H1 (cell line): ENCODE results near the gene COL27A1. TPM values are rescaled to one million over a fixed set of nuclear protein-coding genes. Genes with fewer than 3 reads are reported as not detected.
A peak's percentile ranks its signal among the peaks of the same experiment; 100 is the strongest.

Source experiments
- CTCF ChIA-PET: fragments of 300-600 bp; sonication (Branson Sonifier 250); formaldehyde crosslinking; loops from one replicate; lab custom pipeline; 2021; ENCODE audit not compliant: partially characterized antibody; lab: Charles Lee
- POLR2A ChIA-PET: fragments of 300-600 bp; sonication (Branson Sonifier 250); formaldehyde crosslinking; loops from one replicate; lab custom pipeline; 2021; ENCODE audit warnings: inconsistent platforms; ENCODE audit not compliant: partially characterized antibody; lab: Charles Lee
- DNase-seq, 2 experiments: peaks; one replicate each; pipeline versions ENCODE4 v3.0.0 to v3.0.0-alpha.2; 2010 to 2022; ENCODE audit warnings: low spot score in 2 of 2, low read depth in 1 of 2, mixed read lengths in 1 of 2
- FAIRE-seq: peaks from 2 replicates; lab custom pipeline; 2011; peaks lifted over from hg19 to GRCh38; lab: Jason Lieb, UNC
- H2AFZ ChIP-seq: 2 replicates; pipeline ENCODE4 v1.8.1; 2012; ENCODE audit warnings: low read length, inconsistent platforms
- H2AK5ac ChIP-seq: 2 replicates; pipeline ENCODE4 v1.6.1; 2013; ENCODE audit warnings: low read depth, low read length
- H2BK120ac ChIP-seq: replicated peaks from 2 replicates; pipeline ENCODE3; 2013; ENCODE audit warnings: low read depth, low read length, inconsistent platforms
- H2BK12ac ChIP-seq: 2 replicates; pipeline ENCODE4 v1.6.1; 2013; ENCODE audit warnings: low read depth, low read length
- H2BK15ac ChIP-seq: 2 replicates; pipeline ENCODE4 v1.6.1; 2013; ENCODE audit warnings: low read length
- H2BK20ac ChIP-seq: 2 replicates; pipeline ENCODE4 v1.6.1; 2013; ENCODE audit warnings: low read length
- H2BK5ac ChIP-seq: 2 replicates; pipeline ENCODE4 v1.6.1; 2013; ENCODE audit warnings: low read depth, low read length
- H3K14ac ChIP-seq: 2 replicates; pipeline ENCODE4 v1.6.1; 2013; ENCODE audit warnings: inconsistent platforms; ENCODE audit not compliant: insufficient read length
- H3K18ac ChIP-seq: 2 replicates; pipeline ENCODE4 v1.6.1; 2013; ENCODE audit warnings: low read length; ENCODE audit errors: extremely low read depth
- H3K23ac ChIP-seq: 2 replicates; pipeline ENCODE4 v1.6.1; 2013; ENCODE audit warnings: inconsistent platforms; ENCODE audit not compliant: insufficient read length
- H3K23me2 ChIP-seq: 2 replicates; pipeline ENCODE4 v1.6.1; 2013; ENCODE audit warnings: low read depth, low read length
- H3K27ac ChIP-seq: 2 replicates; pipeline ENCODE4 v1.6.1; 2011; ENCODE audit warnings: low read depth, low read length, inconsistent platforms
- H3K27me3 ChIP-seq, 4 experiments: replicated peaks in 1 of 4; 1 replicate in 1 of 4; 2 replicates in 3 of 4; pipeline versions ENCODE4 v1.6.1 to v1.8.1; 2011 to 2013; ENCODE audit warnings: low read length in 3 of 4, mild to moderate bottlenecking in 3 of 4, inconsistent platforms in 2 of 4, mixed read lengths in 2 of 4, moderate library complexity in 1 of 4; ENCODE audit not compliant: control insufficient read depth in 3 of 4, insufficient read depth in 3 of 4; ENCODE audit errors: extremely low read depth in 1 of 4
- H3K36me3 ChIP-seq, 4 experiments: 2 replicates each; pipeline versions ENCODE4 v1.6.1 to v1.8.1; 2011 to 2013; ENCODE audit warnings: mild to moderate bottlenecking in 4 of 4, low read length in 3 of 4, moderate library complexity in 2 of 4, control low read depth in 1 of 4, inconsistent platforms in 1 of 4; ENCODE audit not compliant: insufficient read depth in 4 of 4, control insufficient read depth in 2 of 4
- H3K4ac ChIP-seq: replicated peaks from 2 replicates; pipeline ENCODE3; 2013; ENCODE audit warnings: low read length, low read depth, mixed read lengths, inconsistent platforms; ENCODE audit not compliant: insufficient read length
- H3K4me1 ChIP-seq, 4 experiments: replicated peaks in 1 of 4; 1 replicate in 1 of 4; 2 replicates in 3 of 4; pipeline versions ENCODE4 v1.6.1 to v1.8.1; 2011 to 2013; ENCODE audit warnings: low read length in 3 of 4, inconsistent platforms in 2 of 4, mixed read lengths in 1 of 4; ENCODE audit not compliant: insufficient read depth in 4 of 4, control insufficient read depth in 3 of 4
- H3K4me2 ChIP-seq, 2 experiments: 2 replicates each; pipeline versions ENCODE4 v1.6.1 to v1.8.1; 2011 to 2013; ENCODE audit warnings: low read depth in 2 of 2, low read length in 2 of 2, control low read depth in 1 of 2, inconsistent platforms in 1 of 2, mild to moderate bottlenecking in 1 of 2; ENCODE audit not compliant: insufficient read depth in 1 of 2
- H3K4me3 ChIP-seq, 4 experiments: fragments of 200-600, 300-600 bp in 1 of 4; sonication (generic), shearing (Covaris generic), sonication (Bioruptor Twin) in 1 of 4; 2 replicates each; pipeline versions ENCODE4 v1.5.1 to v1.8.1; 2011 to 2016; ENCODE audit warnings: low read length in 4 of 4, low read depth in 3 of 4, control low read depth in 2 of 4, inconsistent platforms in 2 of 4, mild to moderate bottlenecking in 2 of 4, mixed read lengths in 1 of 4, moderate library complexity in 1 of 4; ENCODE audit not compliant: insufficient read depth in 2 of 4; ENCODE audit errors: extremely low read depth in 1 of 4
- H3K56ac ChIP-seq: replicated peaks from 2 replicates; pipeline ENCODE3; 2013; ENCODE audit warnings: low read depth, mild to moderate bottlenecking, mixed read lengths, low read length, inconsistent platforms; ENCODE audit not compliant: insufficient read length
- H3K79me1 ChIP-seq: 2 replicates; pipeline ENCODE4 v1.6.1; 2013; ENCODE audit warnings: low read depth, low read length, control low read depth
- H3K79me2 ChIP-seq, 2 experiments: 2 replicates each; pipeline versions ENCODE4 v1.6.1 to v1.8.1; 2012 to 2013; ENCODE audit warnings: low read length in 2 of 2, mild to moderate bottlenecking in 2 of 2, inconsistent platforms in 1 of 2; ENCODE audit not compliant: insufficient read depth in 2 of 2, control insufficient read depth in 1 of 2
- H3K9ac ChIP-seq, 4 experiments: replicated peaks in 1 of 4; 1 replicate in 1 of 4; 2 replicates in 3 of 4; pipeline versions ENCODE4 v1.6.1 to v1.8.1; 2011 to 2013; ENCODE audit warnings: low read depth in 3 of 4, low read length in 3 of 4, control low read depth in 2 of 4, mild to moderate bottlenecking in 2 of 4, moderate library complexity in 2 of 4, inconsistent platforms in 1 of 4; ENCODE audit errors: extremely low read depth in 1 of 4
- H3K9me3 ChIP-seq, 2 experiments: 2 replicates each; pipeline versions ENCODE4 v1.6.1 to v1.8.1; 2012 to 2013; ENCODE audit warnings: mild to moderate bottlenecking in 2 of 2, moderate library complexity in 2 of 2, control low read depth in 1 of 2, inconsistent platforms in 1 of 2, low read depth in 1 of 2, low read length in 1 of 2, mixed read lengths in 1 of 2; ENCODE audit not compliant: insufficient read depth in 2 of 2
- H4K20me1 ChIP-seq, 2 experiments: replicated peaks in 1 of 2; 2 replicates each; pipeline versions ENCODE3 to v1.8.1; 2011 to 2013; ENCODE audit warnings: inconsistent platforms in 2 of 2, low read length in 2 of 2, mild to moderate bottlenecking in 1 of 2; ENCODE audit not compliant: insufficient read depth in 2 of 2, control insufficient read depth in 1 of 2
- H4K5ac ChIP-seq: 2 replicates; pipeline ENCODE4 v1.6.1; 2013; ENCODE audit warnings: low read length, low read depth, mixed read lengths, inconsistent platforms; ENCODE audit not compliant: insufficient read length
- H4K8ac ChIP-seq: 2 replicates; pipeline ENCODE4 v1.8.0; 2013; ENCODE audit warnings: mild to moderate bottlenecking, moderate library complexity, low read length, inconsistent platforms; ENCODE audit not compliant: insufficient read depth; ENCODE audit errors: extremely low read depth
- H4K91ac ChIP-seq: replicated peaks from 2 replicates; pipeline ENCODE3; 2013; ENCODE audit warnings: low read length, mixed read lengths, inconsistent platforms; ENCODE audit not compliant: insufficient read length
- CBX5 ChIP-seq: fragments of 300-800, 300-1000 bp; sonication (generic); IDR thresholded peaks from 2 replicates; pipeline ENCODE4 v1.7.1; 2016; ENCODE audit warnings: antibody characterized with exemption, low read length, low read depth
- CBX8 ChIP-seq: fragments of 300-800, 300-1000 bp; sonication (generic); IDR thresholded peaks from 2 replicates; pipeline ENCODE4 v1.7.1; 2016; ENCODE audit warnings: low read depth, low read length, borderline replicate concordance
- CHD2 ChIP-seq: IDR thresholded peaks from 2 replicates; pipeline ENCODE4 v1.6.1; 2012; ENCODE audit warnings: low read length, improper control_type of control experiment
- GABPA ChIP-seq: IDR thresholded peaks from 2 replicates; pipeline ENCODE4 v1.6.1; 2011; ENCODE audit warnings: mild to moderate bottlenecking, low read length, moderate library complexity, borderline replicate concordance; ENCODE audit not compliant: insufficient read depth
- HDAC2 ChIP-seq, 2 experiments: fragments of 300-600 bp in 1 of 2; sonication (generic) in 1 of 2; IDR thresholded peaks; 2 replicates each; pipeline ENCODE4 v1.6.1; 2011 to 2012; ENCODE audit warnings: low read depth in 2 of 2, low read length in 2 of 2, mild to moderate bottlenecking in 2 of 2, moderate library complexity in 2 of 2, borderline replicate concordance in 1 of 2, inconsistent platforms in 1 of 2
- JUN ChIP-seq: IDR thresholded peaks from 2 replicates; pipeline ENCODE4 v1.6.1; 2011; ENCODE audit warnings: low read depth, mild to moderate bottlenecking, improper control_type of control experiment, low read length
- NANOG ChIP-seq: IDR thresholded peaks from 2 replicates; pipeline ENCODE4 v1.6.1; 2011; ENCODE audit warnings: low read length, low read depth, mild to moderate bottlenecking, inconsistent platforms; ENCODE audit not compliant: insufficient read depth, poor library complexity, severe bottlenecking
- SP1 ChIP-seq: IDR thresholded peaks from 2 replicates; pipeline ENCODE4 v1.6.1; 2011; ENCODE audit warnings: low read depth, low read length
- SP2 ChIP-seq: IDR thresholded peaks from 2 replicates; pipeline ENCODE4 v1.6.1; 2012; ENCODE audit warnings: mild to moderate bottlenecking, low read length, inconsistent platforms
- SRF ChIP-seq: IDR thresholded peaks from 2 replicates; pipeline ENCODE4 v1.6.1; 2011; ENCODE audit warnings: mild to moderate bottlenecking, low read depth, low read length, moderate library complexity
- SUZ12 ChIP-seq: fragments of 200-600 bp; sonication (generic); IDR thresholded peaks from 2 replicates; pipeline ENCODE4 v1.6.1; 2012; ENCODE audit warnings: mild to moderate bottlenecking, inconsistent platforms, low read length, moderate library complexity, mixed read lengths
- TCF12 ChIP-seq: IDR thresholded peaks from 2 replicates; pipeline ENCODE4 v1.6.1; 2011; ENCODE audit warnings: low read depth, mild to moderate bottlenecking, low read length
- WGBS, 2 experiments: shearing (Covaris generic) in 1 of 2; methylation state at CpG; one replicate each; pipeline versions ENCODE4 v1.1.6 to v1.1.7; 2013 to 2015; ENCODE audit warnings: low lambda C conversion rate in 2 of 2, mixed read lengths in 2 of 2, inconsistent platforms in 1 of 2, low coverage in 1 of 2, missing lambda C conversion rate in 1 of 2; ENCODE audit not compliant: insufficient replicate concordance in 2 of 2, insufficient coverage in 1 of 2, insufficient read length in 1 of 2; ENCODE audit errors: extremely low coverage in 1 of 2, missing lambda C conversion rate in 1 of 2; 5-methylcytosine and 5-hydroxymethylcytosine counted together
- polyA plus RNA-seq, 7 experiments: library from polyadenylated mRNA; depleted of rRNA in 3 of 7; stranded (reverse) in 5 of 7; unstranded in 2 of 7; fragments of >200 nt in 5 of 7; fragments of 200-250 nt in 2 of 7; gene quantifications; 1 replicate in 5 of 7; 2 replicates in 1 of 7; 4 replicates in 1 of 7; pipeline versions ENCODE4 v1.2.1 to v1.2.3, GENCODE V29; 2011 to 2013; ENCODE audit warnings: missing spikeins in 2 of 7, mixed read lengths in 2 of 7
- total RNA-seq: library from RNA; stranded (reverse); fragmentation: NEBNext Ultra II Directional; extraction: Animal tissue kit (Norgen Biotek cat#: 25700); gene quantifications from 2 replicates; pipeline ENCODE4 v1.2.1, GENCODE V29; 2021

The COL27A1 gene
- total and polyA plus RNA-seq, 2 of the 8 experiments (the other 6 are each of a cell fraction or from before 2014, with no cell fraction given), result 15.1 to 22.8 TPM

GRCh38 chr9:114185570-114186490 is 30.5 kb downstream of the COL27A1 start:
- H3K27ac ChIP-seq, result no peak overlapping the region
- H2BK20ac ChIP-seq, result no peak overlapping the region
- no peak overlapping the region; the same call in 1 of the 2 replicates for H4K8ac ChIP-seq
- CTCF ChIA-PET, result interaction anchor here (1.2 to 2.4 kb wide), 7 partner anchors 10 to 105 kb away, joined by 3 to 13 read pairs (median 6); no protein-coding TSS in a partner anchor
- WGBS, 2 experiments, result 89% methylated on average over 11 of the region's 11 CpGs; no CpG with 5 or more reads in 1 of the 2 experiments
- H3K79me1 ChIP-seq, result no peaks in the 10 kb centered on the region
- H3K23ac ChIP-seq, result no peak overlapping the region
- no peaks in the 10 kb centered on the region for H4K20me1 ChIP-seq
- peaks cover 0 to 3% (median 0%) of the 10 kb centered on the region in 4 experiments; a peak in 2 of 8 replicates for H3K36me3 ChIP-seq
- DNase-seq (no peak), FAIRE-seq (no peak)
- no peak overlapping the region for H3K4ac ChIP-seq
- no peak overlapping the region for H2BK12ac ChIP-seq
- H2AFZ ChIP-seq, result no peak overlapping the region
- H2BK120ac ChIP-seq, result no peak overlapping the region
- no peak overlapping the region for H4K5ac ChIP-seq
- H3K9me3 ChIP-seq, result peaks cover 0 to 4% of the 10 kb centered on the region in 2 experiments; a peak in 1 of 4 replicates
- H3K4me2 ChIP-seq, result no peak overlapping the region
- no peaks in the 10 kb centered on the region for H3K27me3 ChIP-seq
- H3K9ac ChIP-seq, result no peak overlapping the region
- no peak overlapping the region for H3K4me3 ChIP-seq
- H3K23me2 ChIP-seq, result 0 out of 2 replicates have a peak, but pooled peaks cover 2% of the 10 kb centered on the region
- POLR2A ChIA-PET, result interaction anchor here (0.5 kb wide), 1 partner anchor 191 kb away, joined by 3 read pairs; no protein-coding TSS in a partner anchor
- no peak overlapping the region for H2AK5ac ChIP-seq
- 0 out of 2 replicates have a peak overlapping the region, but pooled peaks have one; percentile 44 for H2BK5ac ChIP-seq
- H4K91ac ChIP-seq, result no peak overlapping the region
- H3K14ac ChIP-seq, result no peak overlapping the region
- no peak overlapping the region for H2BK15ac ChIP-seq
- no peak overlapping the region for H3K56ac ChIP-seq
- H3K4me1 ChIP-seq, result no peaks in the 10 kb centered on the region
- H3K79me2 ChIP-seq, result no peaks in the 10 kb centered on the region
- H3K18ac ChIP-seq, result no peak overlapping the region
- no peak for TF ChIP-seq TCF12
- TF ChIP-seq CHD2, result no peak
- no peak for TF ChIP-seq JUN
- no peak for TF ChIP-seq CBX8
- TF ChIP-seq SRF, result no peak
- no peak for TF ChIP-seq NANOG
- TF ChIP-seq CBX5, result no peak
- TF ChIP-seq SP1, result no peak
- TF ChIP-seq HDAC2 (IDR thresholded peaks at IDR 0.05; ENCODE audit: borderline replicate concordance in 1 of 2, low read depth in 2 of 2, low read length in 2 of 2), result no peak
- TF ChIP-seq SP2, result no peak
- no peak for TF ChIP-seq SUZ12
- no peak for TF ChIP-seq GABPA
